Mucosa of rectum (tissue), 2 donors: Measurements from ENCODE around the gene IDH3G.

ENCODE experiments used
- H3K27ac ChIP-seq, 2 donors: one replicate each; pipeline ENCODE4 v1.7.0; 2013; ENCODE audit warnings: inconsistent platforms in 2 of 2, low read depth in 2 of 2, low read length in 2 of 2
- H3K27me3 ChIP-seq, 2 donors: one replicate each; pipeline ENCODE4 v1.7.0; 2013; ENCODE audit warnings: low read length in 2 of 2; ENCODE audit not compliant: control insufficient read depth in 2 of 2, insufficient read depth in 2 of 2
- H3K36me3 ChIP-seq, 2 donors: one replicate each; pipeline ENCODE4 v1.7.0; 2013; ENCODE audit warnings: low read length in 2 of 2; ENCODE audit not compliant: control insufficient read depth in 2 of 2, insufficient read depth in 2 of 2
- H3K4me1 ChIP-seq, 2 donors: one replicate each; pipeline ENCODE4 v1.7.0; 2013; ENCODE audit warnings: low read length in 2 of 2, mild to moderate bottlenecking in 1 of 2; ENCODE audit not compliant: control insufficient read depth in 2 of 2, insufficient read depth in 2 of 2
- H3K4me3 ChIP-seq, 2 donors: one replicate each; pipeline ENCODE4 v1.7.0; 2013; ENCODE audit warnings: low read length in 2 of 2
- H3K9ac ChIP-seq, 2 donors: one replicate each; pipeline ENCODE4 v1.7.0; 2013; ENCODE audit warnings: low read length in 2 of 2, low read depth in 1 of 2, mild to moderate bottlenecking in 1 of 2
- H3K9me3 ChIP-seq, 2 donors: one replicate each; pipeline ENCODE4 v1.7.0; 2013; ENCODE audit warnings: low read length in 2 of 2; ENCODE audit not compliant: control insufficient read depth in 2 of 2
- donor health status: healthy.
- donor health status: Normal muscosa, but diverticular disease.

Gene IDH3G

GRCh38 chrX:153773741-153774575 is 20.2 kb downstream of the IDH3G start:
- Histone ChIP-seq H3K27ac (no peak overlapping the region), H3K4me1 (no peaks in the 10 kb centered on the region), H3K36me3 (no peaks in the 10 kb centered on the region), H3K9ac (no peak overlapping the region), H3K9me3 (no peaks in the 10 kb centered on the region), H3K27me3 (peaks cover 0 to 2% of the 10 kb centered on the region in 2 donors), H3K4me3 (no peak overlapping the region)

- Histone ChIP-seq H3K27me3 (peaks cover 0 to 1% of the 10 kb centered on the region in 2 donors), H3K27ac (no peak overlapping the region), H3K9me3 (no peaks in the 10 kb centered on the region), H3K36me3 (no peaks in the 10 kb centered on the region), H3K4me1 (no peaks in the 10 kb centered on the region), H3K4me3 (no peak overlapping the region), H3K9ac (no peak overlapping the region)
Observed at GRCh38 chrX:153773218-153773611, 21.0 kb downstream of the IDH3G start.

- H3K9me3 ChIP-seq, result no peaks in the 10 kb centered on the region
- H3K36me3 ChIP-seq, result no peaks in the 10 kb centered on the region
- H3K4me3 ChIP-seq, result no peak overlapping the region
- no peak overlapping the region for H3K27ac ChIP-seq
- peaks cover 0 to 1% of the 10 kb centered on the region in 2 donors for H3K27me3 ChIP-seq
- H3K4me1 ChIP-seq, result no peaks in the 10 kb centered on the region
- H3K9ac ChIP-seq, result no peak overlapping the region
Observed at GRCh38 chrX:153772316-153773217, 21.6 kb downstream of the IDH3G start.

GRCh38 chrX:153771415-153772315 is 22.5 kb downstream of the IDH3G start:
- Histone ChIP-seq H3K27ac (no peak overlapping the region), H3K4me3 (no peak overlapping the region), H3K9me3 (no peaks in the 10 kb centered on the region), H3K4me1 (peaks cover 0 to 1% of the 10 kb centered on the region in 2 donors), H3K36me3 (no peaks in the 10 kb centered on the region), H3K9ac (no peak overlapping the region), H3K27me3 (peaks cover 0 to 1% of the 10 kb centered on the region in 2 donors)

- Histone ChIP-seq H3K4me1 (peaks cover 0 to 4% of the 10 kb centered on the region in 2 donors), H3K27me3 (peaks cover 0 to 1% of the 10 kb centered on the region in 2 donors), H3K4me3 (no peak overlapping the region), H3K27ac (no peak overlapping the region), H3K9me3 (no peaks in the 10 kb centered on the region), H3K36me3 (no peaks in the 10 kb centered on the region), H3K9ac (no peak overlapping the region)
Observed at GRCh38 chrX:153770601-153771414, 23.4 kb downstream of the IDH3G start.

GRCh38 chrX:153769865-153770600 is 24.1 kb downstream of the IDH3G start:
- no peaks in the 10 kb centered on the region for H3K9me3 ChIP-seq
- no peak overlapping the region for H3K27ac ChIP-seq
- no peaks in the 10 kb centered on the region for H3K36me3 ChIP-seq
- H3K27me3 ChIP-seq, result peaks cover 0 to 1% of the 10 kb centered on the region in 2 donors
- peaks cover 0 to 4% of the 10 kb centered on the region in 2 donors for H3K4me1 ChIP-seq
- no peak overlapping the region for H3K9ac ChIP-seq
- H3K4me3 ChIP-seq, result no peak overlapping the region

- H3K9ac ChIP-seq, result no peak overlapping the region
- H3K4me3 ChIP-seq, result no peak overlapping the region
- no peaks in the 10 kb centered on the region for H3K9me3 ChIP-seq
- peaks cover 0 to 1% of the 10 kb centered on the region in 2 donors for H3K27me3 ChIP-seq
- H3K27ac ChIP-seq, result no peak overlapping the region
- no peaks in the 10 kb centered on the region for H3K36me3 ChIP-seq
- H3K4me1 ChIP-seq, result peaks cover 0 to 4% of the 10 kb centered on the region in 2 donors
Observed at GRCh38 chrX:153769158-153769864, 24.9 kb downstream of the IDH3G start.

GRCh38 chrX:153768311-153769157 is 25.6 kb downstream of the IDH3G start:
- no peak overlapping the region for H3K27ac ChIP-seq
- peaks cover 0 to 4% of the 10 kb centered on the region in 2 donors for H3K4me1 ChIP-seq
- H3K9me3 ChIP-seq, result no peaks in the 10 kb centered on the region
- no peak overlapping the region for H3K4me3 ChIP-seq
- peaks cover 0 to 1% of the 10 kb centered on the region in 2 donors for H3K27me3 ChIP-seq
- no peaks in the 10 kb centered on the region for H3K36me3 ChIP-seq
- H3K9ac ChIP-seq, result no peak overlapping the region
